ENCODE data around the gene KCNK6. TPM values are rescaled to one million over a fixed set of nuclear protein-coding genes. Genes with fewer than 3 reads are reported as not detected.

KCNK6 gene
- total RNA-seq, 2 donors from 2014 or later: 5.1 to 8.9 TPM

- Histone ChIP-seq H3K36me3 (ENCODE audit: control insufficient read depth, insufficient read depth, low read length) (no peaks in the 10 kb centered on the region), H3K27ac (ENCODE audit: low read depth, low read length) (no peak overlapping the region), H3K4me1 (ENCODE audit: control insufficient read depth, insufficient read depth, low read length) (no peaks in the 10 kb centered on the region), H3K9me3 (ENCODE audit: control insufficient read depth, low read length) (no peaks in the 10 kb centered on the region), H3K4me3 (ENCODE audit: low read length) (no peak overlapping the region), H3K27me3 (ENCODE audit: control insufficient read depth, insufficient read depth, low read length, poor library complexity, severe bottlenecking) (peaks cover 17% of the 10 kb centered on the region), H3K9ac (ENCODE audit: extremely low read depth, low read length, poor library complexity, severe bottlenecking) (no peak overlapping the region)
- Mint-ChIP-seq H3K9me3 (no peaks in the 10 kb centered on the region), H3K4me3 (no peak overlapping the region), H3K27ac (no peak overlapping the region), H3K27me3 (ENCODE audit: insufficient read depth) (peaks cover 23% of the 10 kb centered on the region), H3K36me3 (ENCODE audit: low read depth) (peaks cover 3% of the 10 kb centered on the region), H3K4me1 (no peaks in the 10 kb centered on the region)
- TF ChIP-seq CTCF (conservative IDR thresholded peaks at IDR 0.05): no peak
- no peak for DNase-seq
- WGBS, 2 experiments (ENCODE audit: insufficient coverage in 1 of 2, insufficient read length in 1 of 2): 90 to 100% methylated on average over 2 to 4 of the region's 4 CpGs
Observed at GRCh38 chr19:38324431-38324830, 4.8 kb downstream of the KCNK6 start.

- H3K27ac Mint-ChIP-seq: no peak overlapping the region
- H3K27me3 Mint-ChIP-seq (ENCODE audit: insufficient read depth): peaks cover 5% of the 10 kb centered on the region
- no peaks in the 10 kb centered on the region for H3K9me3 Mint-ChIP-seq
- TF ChIP-seq CTCF (conservative IDR thresholded peaks at IDR 0.05): no peak
- H3K36me3 Mint-ChIP-seq (ENCODE audit: low read depth): peaks cover 3% of the 10 kb centered on the region
- 92 to 97% methylated on average over 19 to 22 of the region's 22 CpGs for whole genome bisulfite sequencing, 2 experiments (ENCODE audit: insufficient coverage in 1 of 2, insufficient read length in 1 of 2)
- H3K36me3 ChIP-seq (ENCODE audit: control insufficient read depth, insufficient read depth, low read length): no peaks in the 10 kb centered on the region
- no peaks in the 10 kb centered on the region for H3K4me1 ChIP-seq (ENCODE audit: control insufficient read depth, insufficient read depth, low read length)
- H3K4me3 ChIP-seq (ENCODE audit: low read length): no peak overlapping the region
- H3K4me1 Mint-ChIP-seq: no peaks in the 10 kb centered on the region
- no peak overlapping the region for H3K4me3 Mint-ChIP-seq
- H3K9ac ChIP-seq (ENCODE audit: extremely low read depth, low read length, poor library complexity, severe bottlenecking): no peak overlapping the region
- DNase-seq: no peak
- H3K9me3 ChIP-seq (ENCODE audit: control insufficient read depth, low read length): no peaks in the 10 kb centered on the region
- no peak overlapping the region for H3K27ac ChIP-seq (ENCODE audit: low read depth, low read length)
- no peaks in the 10 kb centered on the region for H3K27me3 ChIP-seq (ENCODE audit: control insufficient read depth, insufficient read depth, low read length, poor library complexity, severe bottlenecking)
Observed at GRCh38 chr19:38326591-38326990, 6.9 kb downstream of the KCNK6 start.

- 93 to 100% methylated on average over 2 to 7 of the region's 7 CpGs for WGBS, 2 experiments (ENCODE audit: insufficient coverage in 1 of 2, insufficient read length in 1 of 2)
- Histone ChIP-seq H3K4me1 (ENCODE audit: control insufficient read depth, insufficient read depth, low read length) (no peaks in the 10 kb centered on the region), H3K36me3 (ENCODE audit: control insufficient read depth, insufficient read depth, low read length) (no peaks in the 10 kb centered on the region), H3K27me3 (ENCODE audit: control insufficient read depth, insufficient read depth, low read length, poor library complexity, severe bottlenecking) (no peaks in the 10 kb centered on the region), H3K27ac (ENCODE audit: low read depth, low read length) (no peak overlapping the region), H3K9me3 (ENCODE audit: control insufficient read depth, low read length) (no peaks in the 10 kb centered on the region), H3K9ac (ENCODE audit: extremely low read depth, low read length, poor library complexity, severe bottlenecking) (no peak overlapping the region), H3K4me3 (ENCODE audit: low read length) (no peak overlapping the region)
- Mint-ChIP-seq H3K4me1 (no peaks in the 10 kb centered on the region), H3K9me3 (no peaks in the 10 kb centered on the region), H3K36me3 (ENCODE audit: low read depth) (peaks cover 3% of the 10 kb centered on the region), H3K27ac (no peak overlapping the region), H3K4me3 (no peak overlapping the region), H3K27me3 (ENCODE audit: insufficient read depth) (no peaks in the 10 kb centered on the region)
- DNase-seq: no peak
- TF ChIP-seq CTCF (conservative IDR thresholded peaks at IDR 0.05): no peak
Observed at GRCh38 chr19:38329651-38330050, 10.0 kb downstream of the KCNK6 start.
